Smooth muscle cell of the brain vasculature (primary cell): Measurements from ENCODE around the gene ST3GAL5.
A peak's percentile ranks its signal among the peaks of the same experiment; 100 is the strongest.
"Not testable (repeated sequence)": the region's sequence is repeated elsewhere in the genome, so short reads cannot be mapped to it uniquely, and the experiment has no call there.

Experiments used
- DNase-seq: peaks from one replicate; pipeline ENCODE4 v3.0.0-alpha.2; 2012; ENCODE audit warnings: low read depth, low spot score

ST3GAL5 gene

DNA sequence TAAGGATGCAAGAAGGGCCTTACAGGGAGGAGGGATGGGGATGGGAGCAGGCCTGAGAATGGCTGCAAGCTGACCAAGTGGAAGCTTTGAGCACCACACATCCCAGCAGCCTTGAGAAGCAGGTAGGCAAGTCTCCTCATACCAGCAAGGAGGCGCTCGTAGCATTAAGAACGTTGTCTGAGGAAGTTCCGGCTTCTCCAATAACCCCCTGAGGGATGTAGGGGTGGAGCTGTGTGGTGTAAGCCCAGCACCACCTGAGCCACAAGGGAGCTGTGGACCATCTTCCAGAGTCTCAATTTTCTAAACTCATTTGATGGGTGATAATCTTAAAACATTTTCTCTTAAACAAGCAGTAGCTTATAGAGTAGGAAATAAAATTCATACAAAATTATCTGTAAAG is 50.6 kb downstream of the ST3GAL5 start:
- DNase-seq, result no peak

DNA sequence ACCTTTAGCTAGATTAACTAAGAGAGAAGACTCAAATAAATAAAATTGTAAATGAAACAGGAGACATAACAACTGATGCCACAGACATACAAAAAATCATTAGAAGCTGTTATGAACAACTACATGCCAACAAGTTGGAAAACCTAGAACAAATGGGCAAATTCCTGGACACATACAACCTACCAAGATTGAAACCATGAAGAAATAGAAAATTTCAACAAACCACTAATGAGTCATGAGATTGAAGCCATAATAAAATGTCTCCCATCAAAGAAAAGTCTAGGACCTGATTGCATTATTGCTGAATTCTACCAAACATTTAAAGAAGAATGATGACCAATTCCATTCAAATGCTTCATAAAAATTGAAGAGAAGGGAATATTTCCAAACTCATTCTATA is 54.3 kb downstream of the ST3GAL5 start:
- no peak for DNase-seq

DNA sequence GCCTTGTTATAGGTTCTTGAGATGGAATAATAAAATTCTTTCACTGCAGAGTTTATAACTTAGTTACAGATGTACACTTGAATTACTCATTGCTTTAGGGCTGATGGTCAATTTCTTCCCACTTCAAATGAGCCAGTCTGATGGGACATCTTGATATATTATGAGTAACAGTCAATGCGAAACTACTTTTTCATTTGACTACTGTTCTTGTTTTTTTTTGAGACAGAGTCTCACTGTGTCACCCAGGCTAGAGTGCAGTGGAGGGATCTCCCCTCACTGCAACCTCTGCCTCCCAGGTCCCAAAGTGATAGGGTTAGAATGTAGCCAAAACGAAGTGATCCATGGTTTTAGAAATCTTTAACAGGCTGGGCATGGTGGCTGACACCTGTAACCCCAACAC is 57.1 kb downstream of the ST3GAL5 start:
- DNase-seq, result no peak

DNA sequence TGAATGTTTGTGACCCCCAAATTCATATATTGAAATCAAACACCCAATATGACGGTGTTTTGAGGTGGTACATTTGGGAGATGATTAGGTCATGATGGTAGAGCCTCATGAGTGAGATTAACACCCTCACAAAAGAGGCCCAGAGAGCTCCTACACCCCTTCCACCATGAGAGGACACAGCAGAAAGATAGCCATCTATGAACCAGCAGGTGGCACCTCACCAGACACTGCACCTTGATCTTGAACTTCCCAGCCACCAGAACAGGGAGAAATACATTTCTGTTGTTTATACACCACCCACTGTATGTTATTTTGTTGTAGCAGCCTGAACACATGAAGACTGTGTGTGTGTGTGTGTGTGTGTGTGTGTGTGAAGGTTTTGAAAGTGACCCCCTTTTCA is 58.1 kb downstream of the ST3GAL5 start:
- no peak for DNase-seq

DNA sequence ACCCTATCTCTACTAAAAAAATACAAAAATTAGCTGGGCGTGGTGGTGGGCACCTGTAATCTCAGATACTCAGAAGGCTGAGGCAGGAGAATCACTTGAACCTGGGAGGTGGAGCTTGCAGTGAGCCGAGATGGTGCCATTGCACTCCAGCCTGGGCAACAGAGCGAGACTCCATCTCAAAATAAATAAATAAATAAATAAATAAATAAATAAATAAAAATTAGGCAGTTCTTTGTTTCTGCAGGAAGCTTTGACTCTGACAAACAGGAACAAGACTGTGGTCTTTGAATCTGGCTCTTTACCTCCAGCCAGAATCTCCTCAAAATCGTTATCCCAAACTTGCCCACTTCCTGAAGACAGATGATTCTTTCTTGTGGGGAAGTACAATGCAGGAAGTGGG is 59.4 kb downstream of the ST3GAL5 start:
- DNase-seq, result not testable (repeated sequence)

DNA sequence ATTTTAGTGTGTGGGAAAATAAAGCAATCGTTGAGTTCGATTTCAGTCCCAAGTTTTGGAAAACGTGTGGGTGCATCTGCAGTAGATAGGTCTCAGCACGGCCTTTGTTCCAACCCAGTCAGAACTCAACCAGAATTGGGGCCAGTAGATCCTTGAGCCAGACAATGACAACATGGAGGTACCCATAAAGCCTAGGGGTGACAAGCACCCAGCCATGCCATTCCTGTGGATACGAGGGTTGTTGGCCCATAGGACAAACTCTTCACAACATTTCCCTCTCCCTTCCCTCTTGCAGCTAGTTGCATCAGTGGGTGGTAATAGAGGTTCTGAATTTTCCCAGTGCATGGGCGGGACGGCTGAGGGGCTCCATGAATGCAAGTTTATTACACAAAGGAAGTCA is 60.1 kb downstream of the ST3GAL5 start:
- no peak for DNase-seq

DNA sequence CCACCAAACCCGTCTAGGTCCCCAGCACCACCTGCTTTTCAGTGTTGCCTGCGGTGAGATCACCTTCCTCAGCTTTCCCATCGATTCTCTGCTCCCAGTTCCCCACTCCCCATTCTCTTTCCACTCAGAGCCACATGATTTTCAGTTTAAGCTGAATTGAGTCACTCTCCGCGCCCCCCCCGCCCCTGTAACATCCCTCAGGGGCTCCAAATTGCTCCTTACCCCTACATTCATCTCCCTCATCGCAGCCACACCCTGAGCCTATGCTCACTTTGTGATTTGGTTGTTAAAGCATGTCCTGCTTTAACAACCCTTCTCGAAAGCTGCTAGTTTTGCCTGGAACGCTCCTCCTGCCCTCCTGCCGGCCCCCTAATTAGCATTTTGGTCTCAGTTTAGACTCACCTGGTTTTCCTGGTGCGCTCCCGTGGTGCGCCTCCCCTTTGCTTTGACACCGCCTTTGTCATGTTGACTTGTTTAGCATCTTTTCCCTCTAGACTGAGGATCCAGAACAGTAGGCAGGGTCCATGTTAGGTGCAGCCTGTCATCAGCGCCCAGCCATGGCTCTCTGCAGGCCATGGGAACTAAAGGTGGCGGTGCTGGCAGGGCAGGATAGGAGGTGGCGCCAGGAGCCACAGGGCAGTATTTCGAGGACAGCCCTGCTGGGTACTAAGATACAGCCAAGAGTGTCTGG is 60.8 kb downstream of the ST3GAL5 start:
- no peak for DNase-seq

DNA sequence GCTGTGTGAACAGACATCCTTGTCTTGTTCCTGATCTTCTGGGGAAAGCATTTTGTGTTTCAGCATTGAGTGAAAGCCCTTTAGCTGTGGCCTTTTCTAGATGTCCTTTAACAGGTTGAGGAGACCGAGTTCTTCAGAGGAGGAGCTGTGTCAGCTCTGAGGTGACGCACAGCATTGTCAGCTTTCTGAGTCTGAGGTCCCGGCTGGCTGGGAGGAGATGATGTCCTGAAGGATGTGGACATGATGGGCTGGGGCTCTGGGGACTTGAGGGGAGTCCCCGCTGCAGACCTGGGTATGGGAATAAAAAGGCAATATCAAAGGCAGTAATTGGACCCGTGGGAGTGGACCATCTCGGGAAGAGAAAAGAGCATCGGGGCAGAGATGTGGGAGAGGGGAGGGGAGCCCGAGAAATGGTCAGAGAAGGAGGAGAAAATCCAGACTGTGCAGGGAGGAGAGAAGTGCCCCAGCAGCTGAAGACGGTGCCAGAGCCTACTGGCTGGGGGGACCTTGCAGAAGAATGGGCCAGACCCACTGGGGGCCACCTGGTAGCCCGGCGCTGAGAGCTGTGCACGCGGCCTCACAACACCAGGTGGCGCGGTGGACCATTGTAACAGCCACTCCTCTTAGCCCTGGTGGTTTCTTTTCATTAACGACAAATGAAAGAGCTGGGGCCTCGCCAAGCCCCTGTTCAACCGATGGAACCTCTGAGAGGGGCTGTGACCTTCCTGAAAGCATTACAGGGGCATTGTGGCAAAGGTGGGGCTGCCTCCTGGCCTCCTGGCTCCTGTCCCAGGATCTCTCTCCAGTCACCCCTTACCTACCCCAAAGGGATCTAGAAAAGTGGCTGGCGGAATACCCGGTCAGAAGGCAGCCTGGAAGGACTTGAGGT is 61.6 kb downstream of the ST3GAL5 start:
- no peak for DNase-seq

DNA sequence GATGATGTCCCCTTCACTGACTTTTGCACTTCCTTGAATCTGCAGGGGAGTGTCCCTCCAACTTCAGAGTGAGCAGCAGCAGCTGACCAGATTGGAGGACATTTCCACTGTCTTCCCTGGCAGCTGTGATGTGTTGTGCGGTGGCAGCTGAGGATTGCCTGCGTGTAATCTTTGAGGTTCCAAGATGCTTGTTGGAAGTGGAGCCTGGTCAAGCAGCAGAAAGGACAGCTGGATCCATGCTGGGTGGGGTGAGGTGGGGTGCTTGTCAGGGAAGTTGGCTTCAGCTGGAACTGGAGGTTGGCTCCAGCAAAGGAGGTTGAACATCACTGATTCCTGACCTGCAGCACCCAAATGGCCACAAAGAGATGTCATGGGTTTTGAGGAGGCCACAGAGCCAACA is 64.8 kb downstream of the ST3GAL5 start:
- DNase-seq, result no peak

DNA sequence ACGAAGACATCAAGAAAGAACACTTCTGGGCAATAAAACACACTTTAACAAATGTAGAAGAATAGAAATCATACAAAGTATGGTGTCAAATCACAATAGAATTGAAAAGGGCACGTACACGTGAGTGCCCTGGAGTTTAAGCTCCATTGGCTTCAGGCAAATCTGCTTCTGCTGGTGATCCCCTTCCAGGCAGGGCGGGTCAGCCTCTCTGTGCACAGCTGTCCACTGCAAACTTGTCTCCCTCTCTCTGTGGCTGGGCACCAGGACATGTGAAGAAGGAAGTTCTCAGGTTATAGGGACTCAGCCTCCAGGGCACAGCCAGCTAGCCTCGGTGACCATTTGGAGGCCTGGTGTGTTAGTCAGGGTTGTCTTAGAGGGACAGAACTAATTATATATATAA is 66.0 kb downstream of the ST3GAL5 start:
- no peak for DNase-seq

DNA sequence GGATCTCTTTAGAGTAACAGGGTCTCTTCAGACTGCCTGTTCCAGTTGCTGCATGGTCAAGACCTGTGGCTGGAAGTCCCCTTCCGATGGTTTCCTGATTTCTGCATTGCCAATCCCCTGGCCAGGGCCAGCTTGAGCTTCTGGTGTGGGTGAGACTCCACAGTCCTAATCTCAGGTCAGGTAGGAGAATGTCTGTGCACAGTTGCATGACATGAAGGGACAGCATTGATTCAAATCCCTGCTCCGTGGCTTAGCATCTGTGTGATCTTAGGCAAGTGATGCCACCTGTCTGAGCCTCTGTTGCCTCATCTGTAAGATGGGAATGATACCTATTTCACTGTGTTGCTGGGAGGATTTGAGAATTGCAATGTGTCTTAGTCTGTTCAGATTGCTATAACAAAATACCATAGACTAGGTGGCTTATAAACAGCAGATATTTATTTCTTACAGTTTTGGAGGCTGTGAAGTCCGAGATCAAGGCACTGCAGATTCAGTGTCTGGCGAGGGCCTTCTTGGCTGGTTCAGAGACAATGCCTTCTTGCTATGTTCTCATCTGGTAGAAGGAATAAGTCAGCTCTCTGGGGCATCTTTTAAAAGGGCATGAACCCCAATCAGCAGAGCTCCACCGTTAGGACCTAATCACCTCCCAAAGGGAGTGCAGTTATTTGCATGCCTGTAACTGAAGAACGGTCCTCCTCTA is 68.8 kb downstream of the ST3GAL5 start:
- DNase-seq, result no peak

DNA sequence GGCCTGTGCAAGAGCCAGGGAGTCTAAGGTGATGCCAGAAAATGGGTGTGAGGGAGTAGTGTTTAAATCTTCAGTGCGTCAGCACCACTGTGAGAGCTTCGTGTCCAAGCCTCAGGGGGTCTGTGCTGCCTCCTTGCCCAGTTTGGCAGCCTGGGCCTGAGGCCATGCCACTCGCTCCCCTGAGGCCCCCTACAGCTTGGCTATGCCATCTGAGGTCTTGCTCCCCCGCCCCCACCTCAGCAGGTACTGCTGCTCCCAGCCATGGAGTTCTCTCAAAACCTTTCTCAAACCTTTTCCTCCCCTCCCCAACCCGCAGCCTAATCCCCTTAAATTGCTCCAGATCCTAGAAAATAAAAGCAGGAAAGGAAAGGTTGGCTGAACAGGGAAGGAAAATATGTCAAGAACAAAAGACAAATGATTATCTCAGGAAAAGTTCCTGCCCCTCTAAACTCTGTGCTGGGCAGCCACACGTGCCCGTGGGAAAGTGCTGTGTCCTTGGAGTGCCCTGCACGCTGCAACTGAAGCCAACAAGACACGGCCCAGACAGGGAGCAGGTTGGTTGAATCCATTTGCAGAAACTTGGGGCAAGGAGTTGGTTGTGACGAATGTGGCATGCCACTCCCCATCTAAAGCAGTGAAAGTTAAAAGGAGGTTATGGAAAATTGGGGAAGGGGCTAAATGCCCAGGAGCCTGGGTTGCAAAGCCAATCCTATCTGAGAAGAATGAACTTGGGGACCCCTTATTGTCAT is 73.8 kb downstream of the ST3GAL5 start:
- no peak for DNase-seq

DNA sequence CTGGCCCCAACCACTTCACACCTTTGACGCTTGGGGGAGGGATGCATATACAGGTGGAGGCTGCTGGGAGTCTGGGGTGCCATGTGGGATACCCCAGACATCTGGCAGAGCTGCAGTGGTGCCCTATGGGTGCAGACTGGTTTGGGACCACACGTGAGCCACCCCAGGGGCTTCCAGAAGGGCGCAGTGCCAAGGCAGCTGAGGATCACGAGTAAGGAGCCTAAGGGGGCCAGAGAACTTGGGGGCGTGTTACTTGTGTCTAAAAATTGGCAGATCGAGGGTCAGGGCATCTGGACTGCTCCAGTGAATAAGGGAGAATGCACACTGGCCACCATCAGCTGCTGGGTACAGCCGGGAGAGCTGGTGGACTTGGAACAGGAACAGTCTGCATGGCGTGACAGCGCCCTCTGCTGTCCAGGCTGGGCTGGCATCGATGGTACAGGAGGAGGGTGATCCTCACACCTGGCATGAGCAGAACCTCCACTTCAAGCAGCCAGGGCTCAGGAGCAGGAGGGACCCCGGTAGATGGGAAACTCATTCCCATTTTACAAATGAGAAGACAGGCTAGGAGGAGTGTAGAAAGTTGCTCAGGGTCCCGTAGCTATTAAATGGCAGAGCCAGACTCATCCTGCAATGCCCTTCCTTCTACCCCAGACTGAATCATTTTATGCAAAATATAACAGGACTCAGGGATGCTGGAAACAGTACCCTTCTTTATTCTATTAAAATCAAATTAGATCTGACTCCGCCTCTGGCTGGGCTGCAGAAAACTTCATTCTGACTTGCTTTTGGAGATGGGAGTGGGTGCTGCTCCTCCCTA is 74.6 kb downstream of the ST3GAL5 start:
- DNase-seq, result peak; percentile 73

DNA sequence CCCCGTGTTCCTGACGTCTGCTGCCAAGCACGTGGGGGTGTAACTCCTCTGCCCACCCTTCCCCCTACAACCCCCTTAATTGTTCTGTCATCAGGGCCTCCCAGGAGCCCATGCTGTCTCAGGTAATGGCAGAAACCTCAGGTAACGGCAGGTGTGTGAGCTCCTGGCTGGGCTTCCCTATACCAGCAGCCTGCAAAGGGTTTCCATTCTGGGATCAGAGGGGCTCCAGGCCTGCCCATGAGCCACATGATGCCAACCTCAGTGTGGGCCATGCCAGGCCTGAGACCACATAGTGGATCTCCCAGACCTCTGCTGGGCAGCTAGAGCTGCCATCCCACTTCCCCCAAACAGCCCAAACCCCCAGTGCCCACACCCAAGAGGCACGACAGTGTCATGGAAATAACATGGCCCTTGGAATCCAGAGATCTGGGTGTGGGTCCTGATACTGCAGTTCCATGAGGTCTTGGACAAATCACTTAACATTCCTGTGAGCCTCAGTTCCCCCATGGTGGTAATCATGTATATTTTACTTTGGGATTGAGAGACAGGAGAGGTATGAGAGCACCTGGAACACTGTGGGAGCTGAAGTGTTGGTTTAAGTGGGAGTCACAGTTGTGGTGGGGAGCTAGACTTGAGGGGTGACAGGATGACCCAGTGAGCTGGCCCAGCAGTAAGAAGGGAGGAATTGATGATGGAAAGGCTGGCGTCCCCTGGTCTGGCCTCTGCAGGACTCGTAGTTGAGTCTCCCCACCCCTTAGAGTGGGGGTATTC is 75.4 kb downstream of the ST3GAL5 start:
- no peak for DNase-seq

DNA sequence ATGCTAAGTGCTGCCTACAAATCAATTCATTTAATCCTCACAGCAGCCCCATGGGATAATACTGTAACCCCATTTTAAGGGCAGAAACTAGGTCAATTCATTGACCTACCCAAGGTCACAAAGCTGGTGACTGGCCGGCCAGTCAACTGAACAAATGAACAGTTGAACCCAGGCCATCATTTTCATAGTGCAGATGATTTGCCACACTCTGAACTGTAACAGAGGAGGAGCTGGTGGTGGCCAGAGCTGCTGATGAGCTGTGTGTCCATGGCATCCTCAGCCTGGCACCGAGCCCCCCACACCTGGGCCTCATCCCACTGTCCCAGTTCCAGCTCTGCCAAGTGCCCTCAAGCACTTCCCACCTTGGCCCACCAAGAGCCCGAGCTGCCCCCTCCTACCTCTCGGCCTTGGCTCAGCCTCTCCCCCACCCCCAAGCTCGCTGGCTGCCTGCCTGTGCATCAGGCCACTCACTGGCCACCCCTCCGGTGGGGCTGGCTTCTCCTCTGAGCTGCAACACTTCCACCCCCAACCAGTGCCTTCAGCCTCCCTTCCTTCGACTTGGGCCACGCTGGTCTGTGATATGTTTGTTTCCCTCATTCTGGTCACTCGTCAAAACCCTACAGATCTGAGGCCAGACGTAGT is 76.6 kb downstream of the ST3GAL5 start:
- no peak for DNase-seq

DNA sequence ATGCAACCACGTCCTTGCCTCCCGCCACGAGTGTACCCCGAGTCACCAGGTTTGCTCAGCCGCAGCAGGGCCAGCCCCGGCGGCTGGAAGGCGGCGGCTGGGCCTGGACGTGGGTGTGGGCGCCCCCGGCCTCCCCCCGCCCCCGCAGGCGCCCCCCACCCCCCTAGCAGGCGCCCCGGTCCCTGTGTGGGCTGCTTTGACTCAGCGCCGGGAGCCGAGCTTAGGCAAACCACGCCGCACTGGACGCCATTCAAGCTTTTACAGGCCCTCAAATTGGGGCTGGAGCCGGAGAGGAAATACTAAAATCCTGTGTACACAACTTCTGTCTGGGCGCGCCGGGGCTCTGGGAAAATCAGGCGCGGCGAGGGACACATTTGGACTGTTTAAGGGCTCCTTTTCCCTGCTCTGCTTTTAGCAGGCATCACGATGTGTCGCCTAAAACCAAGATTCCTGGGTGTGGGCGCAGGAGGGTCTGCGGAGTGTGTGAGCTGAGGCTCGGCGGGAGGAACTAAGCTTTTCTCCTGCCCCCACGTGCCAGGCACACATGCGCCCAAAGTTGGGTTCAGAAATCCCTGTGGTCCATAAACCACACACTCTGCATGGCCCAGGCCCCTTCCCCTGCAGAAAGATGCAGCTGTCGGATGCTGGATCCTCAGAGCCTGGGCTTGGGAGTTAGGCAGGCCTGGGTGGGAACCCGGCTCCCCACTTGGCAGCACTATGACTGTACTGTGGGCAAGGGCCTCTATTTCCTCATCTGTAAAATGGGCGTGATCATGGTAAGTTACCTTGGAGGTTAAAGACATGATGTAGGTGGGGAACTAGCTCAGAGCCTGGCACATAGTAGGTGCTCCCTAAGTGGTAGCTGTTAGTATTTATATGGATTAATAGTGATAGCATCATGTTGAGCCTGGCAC is 77.4 kb downstream of the ST3GAL5 start:
- DNase-seq, result no peak

DNA sequence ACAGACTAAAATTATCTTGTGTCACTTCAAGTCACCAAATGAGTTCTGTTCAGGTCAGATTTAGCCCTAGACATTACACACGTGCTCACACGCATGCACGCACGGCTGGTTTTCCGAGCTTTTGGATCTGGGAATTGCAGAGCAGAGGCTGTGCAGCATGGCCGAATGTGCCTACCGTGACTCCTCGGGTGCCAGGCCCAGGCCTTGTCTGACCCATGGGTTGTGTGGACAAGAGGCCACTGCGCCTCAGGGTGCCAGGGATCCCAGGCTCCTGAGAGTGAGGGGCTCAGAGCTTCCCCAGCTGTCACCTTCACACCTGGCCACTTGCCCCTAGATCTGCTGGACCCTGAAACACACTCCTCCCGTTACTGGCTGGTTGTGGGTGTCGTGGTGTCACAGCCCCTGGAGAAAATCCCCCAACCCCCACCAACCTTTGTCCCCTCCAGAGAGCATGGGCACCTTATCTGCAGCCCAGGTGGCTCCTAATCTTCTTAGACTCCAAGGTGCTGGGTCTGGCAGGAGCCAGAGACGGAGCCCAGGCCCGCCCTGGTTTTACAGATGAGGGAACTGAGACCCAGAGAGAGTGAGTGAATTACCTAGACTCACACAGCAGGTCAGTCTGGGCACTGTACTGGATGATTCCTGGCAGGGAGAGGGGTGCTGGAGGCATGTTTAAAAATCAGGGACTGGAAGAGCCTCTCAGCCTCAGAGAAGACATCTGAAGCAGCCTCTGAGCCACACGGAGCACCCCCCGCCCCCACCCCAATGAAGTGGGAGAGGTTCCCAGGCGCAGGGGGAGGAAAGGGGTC is 78.2 kb downstream of the ST3GAL5 start:
- no peak for DNase-seq

DNA sequence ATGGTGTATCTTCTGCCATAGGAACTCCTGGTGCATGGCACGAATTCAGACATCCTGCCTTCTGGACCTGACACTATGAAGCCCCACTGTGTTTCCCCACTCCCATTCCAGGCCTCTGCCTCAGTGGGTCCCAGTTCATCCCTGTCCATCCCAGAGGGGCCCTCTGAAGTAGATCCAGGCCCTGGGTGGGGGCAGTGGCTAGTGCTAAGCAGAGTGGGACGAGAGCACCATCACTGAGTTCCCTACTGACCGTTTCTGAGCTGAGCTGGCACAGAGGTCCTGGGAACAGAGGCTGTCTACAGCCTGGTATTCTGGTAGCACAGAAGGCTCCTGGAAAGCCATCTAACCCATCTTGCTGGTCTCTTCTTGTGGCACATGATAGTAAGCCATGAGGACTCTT is 81.0 kb downstream of the ST3GAL5 start:
- no peak for DNase-seq
